PC-3 (cell line): Measurements from ENCODE around the gene PLSCR1.

Experiments used
- CTCF ChIP-seq: fragments of 300-600 bp; sonication (generic); conservative IDR thresholded peaks from 2 replicates; pipeline ENCODE4 v1.5.1; 2017; ENCODE audit warnings: antibody characterized with exemption, low read depth, mild to moderate bottlenecking, low read length
- EZH2 ChIP-seq: fragments of 300-600 bp; sonication (generic); IDR thresholded peaks from one replicate; pipeline ENCODE4 v1.6.1; 2017; ENCODE audit warnings: antibody characterized with exemption, mild to moderate bottlenecking, low read length; ENCODE audit not compliant: unreplicated experiment
- EZH2phosphoT487 ChIP-seq: fragments of 300-600 bp; sonication (generic); IDR thresholded peaks from 2 replicates; pipeline ENCODE4 v1.6.1; 2018; ENCODE audit warnings: mild to moderate bottlenecking, antibody characterized with exemption, low read length, borderline replicate concordance

GRCh38 chr3:146521394-146521793 lies 23.0 kb downstream of the PLSCR1 start:
- no peak for TF ChIP-seq CTCF
- TF ChIP-seq EZH2 = no peak
- TF ChIP-seq EZH2phosphoT487 = no peak
